Fibroblast of gingiva (primary cell): ENCODE data around the gene ANKMY1.

ENCODE experiments used
- DNase-seq: peaks from one replicate; pipeline ENCODE4 v3.0.0-alpha.2; 2011; ENCODE audit warnings: low read depth

The ANKMY1 gene

GRCh38 chr2:240595381-240596079 lies 37.7 kb upstream of the ANKMY1 start:
- no peak for DNase-seq

DNA sequence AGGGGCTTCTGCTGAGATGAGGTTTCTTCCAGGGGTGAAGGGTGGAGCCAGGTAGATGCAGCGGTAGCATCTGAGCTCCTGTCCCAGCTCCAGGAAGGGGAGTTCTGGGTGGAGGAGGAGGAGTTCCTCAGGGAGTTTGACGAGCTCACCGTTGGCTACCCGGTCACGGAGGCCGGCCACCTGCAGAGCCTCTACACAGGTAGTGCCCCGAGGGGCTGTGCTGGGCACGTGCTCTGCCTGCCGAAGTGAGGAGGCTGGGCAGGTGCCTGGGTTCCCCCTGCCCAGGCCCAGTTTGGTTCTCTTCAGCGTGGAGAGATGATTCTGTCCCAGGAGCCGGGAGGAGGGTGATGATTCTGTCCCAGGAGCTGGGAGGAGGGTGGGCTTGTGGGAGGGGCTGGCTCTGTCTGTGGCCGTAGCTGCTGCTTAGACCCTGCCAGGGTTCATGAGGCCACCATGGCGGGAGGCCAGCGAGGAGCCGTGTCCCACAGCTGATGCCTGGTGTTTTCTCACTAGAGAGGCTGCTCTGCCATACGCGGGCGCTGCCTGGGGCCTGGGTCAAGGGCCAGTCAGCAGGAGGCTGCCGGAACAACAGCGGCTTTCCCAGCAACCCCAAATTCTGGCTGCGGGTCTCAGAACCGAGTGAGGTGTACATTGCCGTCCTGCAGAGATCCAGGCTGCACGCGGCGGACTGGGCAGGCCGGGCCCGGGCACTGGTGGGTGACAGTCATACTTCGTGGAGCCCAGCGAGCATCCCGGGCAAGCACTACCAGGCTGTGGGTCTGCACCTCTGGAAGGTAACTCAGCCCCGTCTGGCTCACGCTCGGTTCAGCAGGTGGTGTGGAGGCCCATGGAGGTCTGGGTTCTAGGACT lies 37.0 kb upstream of the ANKMY1 start:
- DNase-seq, result no peak

DNA sequence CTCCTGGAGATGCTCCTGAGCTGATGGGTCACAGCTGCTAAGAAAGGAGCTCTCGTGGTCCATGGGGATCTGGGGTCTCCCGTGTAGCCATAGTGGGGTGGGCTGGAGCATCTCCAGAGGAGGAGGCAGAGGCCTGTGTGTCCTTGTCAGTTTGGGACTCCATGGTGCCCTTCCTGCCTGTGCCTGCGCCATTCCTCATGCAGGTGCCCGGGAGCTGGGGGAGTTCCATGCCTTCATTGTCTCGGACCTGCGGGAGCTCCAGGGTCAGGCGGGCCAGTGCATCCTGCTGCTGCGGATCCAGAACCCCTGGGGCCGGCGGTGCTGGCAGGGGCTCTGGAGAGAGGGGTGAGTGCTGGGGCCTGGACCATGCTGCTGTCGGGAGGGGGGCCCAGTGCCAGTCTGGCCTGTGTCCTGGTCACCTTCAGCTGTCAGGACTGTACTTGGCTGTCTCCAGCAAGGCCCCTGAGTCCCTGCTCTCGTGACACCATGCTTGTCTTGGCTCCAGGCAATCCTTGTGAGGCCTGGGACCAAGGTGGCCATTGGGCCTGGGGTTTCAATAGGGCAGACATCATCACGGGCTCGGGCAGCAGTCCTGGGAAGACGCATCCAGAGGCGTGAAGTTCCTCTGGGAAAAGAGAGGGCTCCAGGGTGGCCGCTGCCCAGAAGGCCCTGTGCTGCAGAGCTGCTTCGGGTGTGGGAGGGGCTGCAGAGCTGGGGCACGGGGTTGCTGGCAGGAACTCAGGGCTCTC lies 36.1 kb upstream of the ANKMY1 start:
- no peak for DNase-seq

DNA sequence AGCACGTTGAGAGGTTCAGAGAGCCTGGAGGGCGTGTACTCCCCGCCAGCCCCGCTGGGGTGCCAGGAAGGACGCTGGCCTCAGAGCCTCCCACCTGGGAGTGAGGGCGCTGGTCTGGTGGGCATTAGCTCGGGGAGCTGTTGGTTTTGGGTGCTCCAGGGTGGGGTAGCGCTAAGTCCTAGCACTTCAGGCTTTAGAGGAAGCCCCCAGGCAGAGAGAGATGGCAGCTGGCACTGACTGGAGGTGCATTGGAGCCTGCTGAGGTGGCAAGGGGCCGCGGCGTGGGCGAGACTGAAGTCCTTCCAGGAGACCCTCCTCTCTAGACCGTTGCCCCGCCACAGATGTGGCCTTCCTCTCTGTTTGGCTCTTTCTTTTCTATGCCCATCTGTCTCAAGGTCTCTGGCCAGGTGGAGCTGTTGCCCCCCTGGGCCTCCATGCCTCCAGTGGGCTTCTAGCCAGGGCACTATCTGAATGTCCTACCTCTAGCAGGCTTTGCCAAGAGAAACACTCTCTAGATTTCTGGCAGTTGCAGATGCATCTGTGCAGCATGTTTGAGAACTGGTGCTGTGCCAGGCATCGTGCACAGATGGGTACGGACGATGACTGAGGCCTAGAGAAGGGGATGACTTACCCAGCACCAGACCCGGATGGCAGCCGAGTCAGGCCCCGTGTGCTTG lies 35.4 kb upstream of the ANKMY1 start:
- DNase-seq, result no peak

DNA sequence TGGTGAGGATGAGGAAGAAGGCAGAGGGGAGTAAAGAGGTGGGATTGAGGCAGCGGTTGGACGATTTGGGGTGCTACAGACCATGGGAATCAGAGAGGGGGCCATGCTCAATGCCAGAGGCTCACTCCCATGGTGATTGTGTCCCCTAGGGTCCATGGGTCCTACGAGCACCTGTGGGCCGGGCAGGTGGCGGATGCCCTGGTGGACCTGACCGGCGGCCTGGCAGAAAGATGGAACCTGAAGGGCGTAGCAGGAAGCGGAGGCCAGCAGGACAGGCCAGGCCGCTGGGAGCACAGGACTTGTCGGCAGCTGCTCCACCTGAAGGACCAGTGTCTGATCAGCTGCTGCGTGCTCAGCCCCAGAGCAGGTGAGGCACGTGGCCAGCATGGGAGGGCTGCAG lies 34.0 kb upstream of the ANKMY1 start:
- no peak for DNase-seq

DNA sequence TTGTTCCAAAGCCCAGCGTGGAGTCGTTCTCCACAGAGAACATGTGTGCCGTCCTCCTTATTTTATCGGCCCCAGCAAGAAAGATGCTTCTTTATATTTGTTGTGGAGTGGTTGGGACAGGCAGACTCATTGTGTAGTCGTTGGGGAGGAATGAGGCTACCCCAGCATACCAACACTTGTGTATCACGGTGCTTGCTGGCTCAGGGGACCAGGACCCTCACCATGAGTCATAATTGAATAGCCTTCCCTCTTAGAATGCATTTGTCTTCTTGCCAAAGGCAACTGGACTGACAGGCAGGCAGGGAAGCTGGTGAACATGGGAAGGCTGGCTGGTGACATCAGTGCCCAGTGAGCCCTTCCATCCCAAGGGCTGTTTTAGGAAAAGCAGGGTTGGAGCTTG lies 33.4 kb upstream of the ANKMY1 start:
- no peak for DNase-seq

GRCh38 chr2:240590681-240591111 lies 32.9 kb upstream of the ANKMY1 start:
- no peak for DNase-seq

DNA sequence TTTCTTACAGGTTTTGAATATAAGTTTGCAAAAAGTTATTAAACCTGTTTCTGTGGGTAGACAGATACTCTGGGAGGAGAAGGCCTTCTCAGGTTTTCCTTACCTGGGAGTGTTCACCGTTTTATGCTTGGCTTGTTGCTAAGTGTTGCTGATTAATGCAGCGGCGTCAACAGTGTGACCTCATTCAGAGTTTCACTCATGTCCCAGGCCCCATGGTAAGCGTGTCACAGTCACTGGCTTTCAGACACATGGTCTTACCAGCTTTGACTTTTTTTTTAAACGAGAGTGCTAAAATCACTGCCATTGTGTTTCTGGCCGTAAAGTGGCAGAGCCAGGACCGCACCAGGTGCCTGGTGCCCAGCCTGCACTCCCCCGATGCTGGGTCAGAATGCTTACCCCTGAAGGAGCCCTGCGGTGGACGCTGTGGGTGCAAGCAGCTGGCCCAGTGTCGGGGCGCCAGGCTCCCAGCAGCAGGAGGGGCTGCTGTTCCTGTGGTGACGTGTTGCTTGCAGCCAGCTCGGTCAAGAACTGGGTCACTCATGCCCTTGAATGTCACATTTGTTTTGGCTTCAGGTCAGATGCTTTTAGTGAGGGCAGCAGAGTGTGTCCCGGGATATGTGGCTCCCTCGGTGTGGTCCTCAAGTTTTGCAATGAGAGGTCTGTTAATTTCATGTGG lies 32.2 kb upstream of the ANKMY1 start:
- no peak for DNase-seq

DNA sequence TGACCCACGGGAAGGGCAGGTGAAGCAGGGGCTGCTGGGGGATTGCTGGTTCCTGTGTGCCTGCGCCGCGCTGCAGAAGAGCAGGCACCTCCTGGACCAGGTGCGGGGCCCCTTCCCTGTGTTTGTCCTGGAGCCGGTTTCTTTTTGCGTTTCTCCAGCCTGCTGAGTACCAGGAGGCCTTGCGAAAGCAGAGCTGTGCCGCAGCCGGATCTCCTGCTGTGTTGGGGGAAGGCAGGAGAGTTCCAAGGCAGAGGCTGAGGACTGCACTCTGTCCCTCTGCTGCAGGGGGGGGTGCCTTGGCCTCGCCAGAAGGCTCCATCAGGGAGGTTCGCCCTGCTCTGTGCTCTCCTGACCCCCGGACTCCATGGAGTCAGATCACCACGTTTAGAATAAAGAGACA lies 31.6 kb upstream of the ANKMY1 start:
- DNase-seq, result no peak

DNA sequence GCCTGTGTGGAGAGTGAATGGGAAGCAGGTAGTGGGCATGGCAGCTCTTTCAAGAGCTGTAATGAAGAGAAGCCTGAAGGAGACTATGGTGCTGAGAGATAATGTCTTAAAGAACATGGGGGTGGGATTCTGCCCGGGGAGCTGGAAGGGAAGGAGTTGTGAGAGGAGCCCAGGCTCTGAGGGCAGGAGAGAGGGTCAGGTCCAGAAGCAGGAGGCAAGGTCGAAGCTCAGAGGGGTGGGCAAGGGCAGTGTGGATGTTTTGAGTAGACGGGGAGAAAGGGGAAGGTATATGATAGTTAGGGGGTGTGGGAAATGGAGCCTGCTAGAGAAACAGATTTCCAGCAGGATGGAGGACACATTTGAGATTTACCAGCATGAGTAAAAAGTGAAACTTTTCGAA lies 30.9 kb upstream of the ANKMY1 start:
- no peak for DNase-seq

GRCh38 chr2:240588006-240588655 lies 30.3 kb upstream of the ANKMY1 start:
- no peak for DNase-seq

- no peak for DNase-seq
Observed at GRCh38 chr2:240586919-240587800, 29.4 kb upstream of the ANKMY1 start.

- peak; percentile 93 for DNase-seq
Observed at GRCh38 chr2:240586198-240586918, 28.6 kb upstream of the ANKMY1 start, which contains the start of gene CAPN10. TSS of gene CAPN10 (plus strand) at chr2:240586734. CDS start at chr2:240586912, 178 bp downstream.

DNA sequence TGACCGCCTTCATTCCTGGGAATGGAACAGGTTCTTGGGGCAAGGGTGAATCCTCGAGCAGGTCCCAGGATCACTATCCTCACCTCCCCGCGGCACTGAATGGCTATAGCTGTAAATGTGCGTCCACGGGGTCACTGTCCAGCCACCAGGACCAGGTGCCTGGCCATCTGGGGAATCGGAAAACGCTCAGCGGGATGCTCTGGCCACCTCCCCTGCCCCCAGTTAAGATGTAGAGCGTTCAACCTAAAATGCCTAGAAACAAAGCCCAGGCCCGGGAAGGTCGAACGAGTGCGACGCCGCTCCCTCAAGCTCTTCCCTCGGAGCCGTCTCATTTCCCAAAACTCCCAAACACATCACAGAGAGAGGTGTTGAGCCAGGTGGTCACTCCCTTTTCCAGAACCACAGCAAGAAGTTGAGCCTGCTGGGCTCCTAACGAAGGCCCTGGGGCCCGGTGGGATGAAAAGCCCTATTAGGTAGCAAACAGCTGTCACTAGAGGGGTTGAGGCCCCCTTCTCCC lies 28.0 kb upstream of the ANKMY1 start:
- no peak for DNase-seq

- no peak for DNase-seq
Observed at GRCh38 chr2:240585101-240585500, 27.3 kb upstream of the ANKMY1 start.

- peak; percentile 31 for DNase-seq
Observed at GRCh38 chr2:240584486-240585031, 26.8 kb upstream of the ANKMY1 start.

GRCh38 chr2:240583774-240584173 lies 26.0 kb upstream of the ANKMY1 start:
- DNase-seq, result no peak

- no peak for DNase-seq
Observed at GRCh38 chr2:240582781-240583180, 25.0 kb upstream of the ANKMY1 start.

GRCh38 chr2:240581811-240582210 lies 24.0 kb upstream of the ANKMY1 start:
- DNase-seq, result no peak
